ENCODE measurements around the gene NDC1.

Gene NDC1

GRCh38 chr1:53730224-53730865 is 107.8 kb downstream of the NDC1 start:
- DNase-seq, result no peak

- no peak for DNase-seq
Observed at GRCh38 chr1:53729456-53730223, 108.5 kb downstream of the NDC1 start.

- no peak for DNase-seq
Observed at GRCh38 chr1:53728702-53729455, 109.2 kb downstream of the NDC1 start.

GRCh38 chr1:53728196-53728595 is 109.9 kb downstream of the NDC1 start:
- DNase-seq, result no peak

- DNase-seq, result no peak
Observed at GRCh38 chr1:53727461-53728092, 110.5 kb downstream of the NDC1 start.

GRCh38 chr1:53726009-53726600 is 112.0 kb downstream of the NDC1 start:
- no peak for DNase-seq

- DNase-seq, result no peak
Observed at GRCh38 chr1:53725238-53725689, 112.8 kb downstream of the NDC1 start.

GRCh38 chr1:53722025-53722424 is 116.1 kb downstream of the NDC1 start:
- no peak for DNase-seq

- no peak for DNase-seq
Observed at GRCh38 chr1:53721088-53721487, 117.0 kb downstream of the NDC1 start.

GRCh38 chr1:53719469-53719868 is 118.6 kb downstream of the NDC1 start:
- DNase-seq, result no peak

- no peak for DNase-seq
Observed at GRCh38 chr1:53718443-53718842, 119.7 kb downstream of the NDC1 start.

GRCh38 chr1:53717025-53717804 is 120.9 kb downstream of the NDC1 start:
- DNase-seq, result no peak

GRCh38 chr1:53716150-53716549 is 121.9 kb downstream of the NDC1 start:
- no peak for DNase-seq

GRCh38 chr1:53715478-53715877 is 122.6 kb downstream of the NDC1 start:
- no peak for DNase-seq
